ENCODE measurements around the gene DCT.

DNA sequence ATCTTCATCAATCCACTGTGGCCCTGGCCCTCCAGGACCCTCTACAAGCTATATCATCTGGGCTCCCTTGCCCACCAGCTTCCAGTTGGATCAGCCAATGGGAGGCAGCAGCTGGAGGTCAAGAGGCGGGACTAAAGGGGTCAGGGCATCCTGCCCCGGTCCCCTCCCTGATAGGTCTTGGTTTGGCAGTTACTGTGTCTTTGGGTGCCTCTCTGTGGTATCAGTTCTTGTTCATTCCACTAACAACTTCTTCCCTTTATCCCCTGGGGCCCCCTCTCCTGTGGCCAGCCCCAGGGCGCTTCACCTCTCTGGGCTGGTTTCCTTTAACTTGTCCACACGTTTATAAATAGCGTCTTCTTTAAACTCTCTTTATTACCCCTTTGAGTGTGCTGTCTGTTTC is 83.6 kb downstream of the DCT start:
- TF ChIP-seq ZBTB7A (IDR thresholded peaks at IDR 0.05; ENCODE audit: low read depth) (no peak), EP300 (IDR thresholded peaks at IDR 0.05; ENCODE audit: borderline replicate concordance) (no peak), TAF1 (IDR thresholded peaks at IDR 0.05; ENCODE audit: low read depth) (no peak), CREB1 (IDR thresholded peaks at IDR 0.05; ENCODE audit: low read depth) (no peak), YY1 (IDR thresholded peaks at IDR 0.05; ENCODE audit: low read depth) (no peak), CEBPB (IDR thresholded peaks at IDR 0.05) (no peak), USF1 (IDR thresholded peaks at IDR 0.05) (no peak), RAD21 (IDR thresholded peaks at IDR 0.05; ENCODE audit: low read depth) (no peak)
- TF ChIP-seq, protein P1, sequence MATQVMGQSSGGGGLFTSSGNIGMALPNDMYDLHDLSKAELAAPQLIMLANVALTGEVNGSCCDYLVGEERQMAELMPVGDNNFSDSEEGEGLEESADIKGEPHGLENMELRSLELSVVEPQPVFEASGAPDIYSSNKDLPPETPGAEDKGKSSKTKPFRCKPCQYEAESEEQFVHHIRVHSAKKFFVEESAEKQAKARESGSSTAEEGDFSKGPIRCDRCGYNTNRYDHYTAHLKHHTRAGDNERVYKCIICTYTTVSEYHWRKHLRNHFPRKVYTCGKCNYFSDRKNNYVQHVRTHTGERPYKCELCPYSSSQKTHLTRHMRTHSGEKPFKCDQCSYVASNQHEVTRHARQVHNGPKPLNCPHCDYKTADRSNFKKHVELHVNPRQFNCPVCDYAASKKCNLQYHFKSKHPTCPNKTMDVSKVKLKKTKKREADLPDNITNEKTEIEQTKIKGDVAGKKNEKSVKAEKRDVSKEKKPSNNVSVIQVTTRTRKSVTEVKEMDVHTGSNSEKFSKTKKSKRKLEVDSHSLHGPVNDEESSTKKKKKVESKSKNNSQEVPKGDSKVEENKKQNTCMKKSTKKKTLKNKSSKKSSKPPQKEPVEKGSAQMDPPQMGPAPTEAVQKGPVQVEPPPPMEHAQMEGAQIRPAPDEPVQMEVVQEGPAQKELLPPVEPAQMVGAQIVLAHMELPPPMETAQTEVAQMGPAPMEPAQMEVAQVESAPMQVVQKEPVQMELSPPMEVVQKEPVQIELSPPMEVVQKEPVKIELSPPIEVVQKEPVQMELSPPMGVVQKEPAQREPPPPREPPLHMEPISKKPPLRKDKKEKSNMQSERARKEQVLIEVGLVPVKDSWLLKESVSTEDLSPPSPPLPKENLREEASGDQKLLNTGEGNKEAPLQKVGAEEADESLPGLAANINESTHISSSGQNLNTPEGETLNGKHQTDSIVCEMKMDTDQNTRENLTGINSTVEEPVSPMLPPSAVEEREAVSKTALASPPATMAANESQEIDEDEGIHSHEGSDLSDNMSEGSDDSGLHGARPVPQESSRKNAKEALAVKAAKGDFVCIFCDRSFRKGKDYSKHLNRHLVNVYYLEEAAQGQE (IDR thresholded peaks at IDR 0.05; ENCODE audit: low read depth) = no peak
- TF ChIP-seq, protein P2, sequence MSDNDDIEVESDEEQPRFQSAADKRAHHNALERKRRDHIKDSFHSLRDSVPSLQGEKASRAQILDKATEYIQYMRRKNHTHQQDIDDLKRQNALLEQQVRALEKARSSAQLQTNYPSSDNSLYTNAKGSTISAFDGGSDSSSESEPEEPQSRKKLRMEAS (IDR thresholded peaks at IDR 0.05) = no peak

All from Ishikawa (cell line).